ENCODE measurements around the gene TIPRL.
"Not testable (repeated sequence)": the region's sequence is repeated elsewhere in the genome, so short reads cannot be mapped to it uniquely, and the experiment has no call there.

TIPRL gene

GRCh38 chr1:168145184-168146159, 33.3 kb upstream of the TIPRL start:
- POLR2A ChIA-PET (ENCODE audit: low non-redundant PET) = no interaction called here
- CTCF ChIA-PET = interaction anchor here (0.6 to 1.6 kb wide), 14 partner anchors 9 to 1699 kb away, joined by 3 to 6 read pairs (median 4); partner anchors contain the start of gene GPR161

GRCh38 chr1:168146160-168146539, 32.6 kb upstream of the TIPRL start:
- POLR2A ChIA-PET (ENCODE audit: low non-redundant PET) = no interaction called here
- CTCF ChIA-PET = interaction anchor here (0.9 to 1.6 kb wide), 4 partner anchors 22 to 86 kb away, joined by 3 to 6 read pairs (median 4); no protein-coding TSS in a partner anchor
- no peak for TF ChIP-seq CTCF (conservative IDR thresholded peaks at IDR 0.05; ENCODE audit: low read depth)
- no peak for DNase-seq (ENCODE audit: low spot score)
- no peak overlapping the region for H3K27ac ChIP-seq

More at GRCh38 chr1:168145184-168146159, 33.3 kb upstream of the TIPRL start:
- no peak overlapping the region for H3K27ac ChIP-seq
- peak; percentile 94 for TF ChIP-seq CTCF (conservative IDR thresholded peaks at IDR 0.05; ENCODE audit: low read depth)
- DNase-seq (ENCODE audit: low spot score) = peak; percentile 90

- TF ChIP-seq CTCF (conservative IDR thresholded peaks at IDR 0.05; ENCODE audit: low read depth) = no peak
- ChIA-PET POLR2A (ENCODE audit: low non-redundant PET) (no interaction called here), CTCF (interaction anchor here (0.9 to 1.6 kb wide), 2 partner anchors 21 to 23 kb away, joined by 3 to 6 read pairs; no protein-coding TSS in a partner anchor)
- no peak overlapping the region for H3K27ac ChIP-seq
- no peak for DNase-seq (ENCODE audit: low spot score)
Measured at GRCh38 chr1:168146626-168147025, 32.1 kb upstream of the TIPRL start.

- ChIA-PET CTCF (interaction anchor here (0.5 kb wide), 1 partner anchor 181 kb away, joined by 4 read pairs; no protein-coding TSS in a partner anchor), POLR2A (ENCODE audit: low non-redundant PET) (no interaction called here)
- no peak for TF ChIP-seq CTCF (conservative IDR thresholded peaks at IDR 0.05; ENCODE audit: low read depth)
- no peak overlapping the region for H3K27ac ChIP-seq
- DNase-seq (ENCODE audit: low spot score) = no peak
Measured at GRCh38 chr1:168148916-168149315, 29.8 kb upstream of the TIPRL start.

GRCh38 chr1:168150283-168150682, 28.5 kb upstream of the TIPRL start:
- ChIA-PET POLR2A (ENCODE audit: low non-redundant PET) (no interaction called here), CTCF (no interaction called here)
- no peak for DNase-seq (ENCODE audit: low spot score)
- no peak for TF ChIP-seq CTCF (conservative IDR thresholded peaks at IDR 0.05; ENCODE audit: low read depth)
- no peak overlapping the region for H3K27ac ChIP-seq

GRCh38 chr1:168151935-168152334, 26.8 kb upstream of the TIPRL start:
- CTCF ChIA-PET = interaction anchor here (0.7 kb wide), 1 partner anchor 150 kb away, joined by 3 read pairs; no protein-coding TSS in a partner anchor
- DNase-seq (ENCODE audit: low spot score) = no peak
- TF ChIP-seq CTCF (conservative IDR thresholded peaks at IDR 0.05; ENCODE audit: low read depth) = no peak
- POLR2A ChIA-PET (ENCODE audit: low non-redundant PET) = no interaction called here
- no peak overlapping the region for H3K27ac ChIP-seq

- POLR2A ChIA-PET (ENCODE audit: low non-redundant PET); DNase-seq (ENCODE audit: low spot score); CTCF ChIA-PET; H3K27ac ChIP-seq: not testable (repeated sequence)
Measured at GRCh38 chr1:168154707-168155106, 24.1 kb upstream of the TIPRL start.
